ENCODE data around the gene INSRR. TPM values are rescaled to one million over a fixed set of nuclear protein-coding genes. Genes with fewer than 3 reads are reported as not detected.

INSRR gene
- total RNA-seq, 1 experiment from 2014 or later = not detected

GRCh38 chr1:156876281-156876680 is 17.4 kb upstream of the INSRR start:
- Mint-ChIP-seq H3K4me1 (ENCODE audit: insufficient read depth, unreplicated experiment) (no peaks in the 10 kb centered on the region), H3K36me3 (ENCODE audit: insufficient read depth, unreplicated experiment) (no peaks in the 10 kb centered on the region), H3K4me3 (ENCODE audit: unreplicated experiment) (no peak overlapping the region), H3K27me3 (ENCODE audit: insufficient read depth, unreplicated experiment) (peaks cover 38% of the 10 kb centered on the region), H3K27ac (ENCODE audit: low read depth, unreplicated experiment) (no peak overlapping the region), H3K9me3 (ENCODE audit: unreplicated experiment) (no peaks in the 10 kb centered on the region)
- no TSS peak for BruUV-seq (replicated peaks)
- no peak for DNase-seq (ENCODE audit: unreplicated experiment)
- TF ChIP-seq CTCF (IDR thresholded peaks at IDR 0.05; ENCODE audit: unreplicated experiment) = no peak
- CTCF ChIA-PET = interaction anchor here (0.5 to 12.4 kb wide), 8 partner anchors 11 to 186 kb away, joined by 3 to 114 read pairs (median 5); partner anchors contain the start of genes NTRK1 and PEAR1
- intact Hi-C loops (cut with micrococcal nuclease) = no loop called here
- POLR2A ChIA-PET = no interaction called here

GRCh38 chr1:156875341-156875615 is 16.4 kb upstream of the INSRR start:
- intact Hi-C loops (cut with micrococcal nuclease) = no loop called here
- Mint-ChIP-seq H3K36me3 (ENCODE audit: insufficient read depth, unreplicated experiment) (no peaks in the 10 kb centered on the region), H3K4me1 (ENCODE audit: insufficient read depth, unreplicated experiment) (peaks cover 9% of the 10 kb centered on the region), H3K9me3 (ENCODE audit: unreplicated experiment) (no peaks in the 10 kb centered on the region), H3K27me3 (ENCODE audit: insufficient read depth, unreplicated experiment) (peaks cover 28% of the 10 kb centered on the region), H3K4me3 (ENCODE audit: unreplicated experiment) (no peak overlapping the region), H3K27ac (ENCODE audit: low read depth, unreplicated experiment) (no peak overlapping the region)
- no TSS peak for BruUV-seq (replicated peaks)
- DNase-seq (ENCODE audit: unreplicated experiment) = no peak
- no peak for TF ChIP-seq CTCF (IDR thresholded peaks at IDR 0.05; ENCODE audit: unreplicated experiment)
- ChIA-PET CTCF (interaction anchor here (0.6 to 12.4 kb wide), 5 partner anchors 12 to 429 kb away, joined by 3 to 114 read pairs (median 5); partner anchors contain the start of genes NTRK1 and PEAR1), POLR2A (interaction anchor here (0.6 to 1.0 kb wide), 2 partner anchors 34 to 423 kb away, joined by 3 read pairs; no protein-coding TSS in a partner anchor)

- no TSS peak for BruUV-seq (replicated peaks)
- peaks cover 22% of the 10 kb centered on the region for H3K27me3 Mint-ChIP-seq (ENCODE audit: insufficient read depth, unreplicated experiment)
Measured at GRCh38 chr1:156874572-156875340, 15.8 kb upstream of the INSRR start.

More at GRCh38 chr1:156874572-156875340, 15.8 kb upstream of the INSRR start:
- TF ChIP-seq CTCF (IDR thresholded peaks at IDR 0.05; ENCODE audit: unreplicated experiment) = no peak
- Mint-ChIP-seq H3K36me3 (ENCODE audit: insufficient read depth, unreplicated experiment) (no peaks in the 10 kb centered on the region), H3K4me3 (ENCODE audit: unreplicated experiment) (no peak overlapping the region), H3K4me1 (ENCODE audit: insufficient read depth, unreplicated experiment) (peaks cover 13% of the 10 kb centered on the region), H3K27ac (ENCODE audit: low read depth, unreplicated experiment) (no peak overlapping the region), H3K9me3 (ENCODE audit: unreplicated experiment) (no peaks in the 10 kb centered on the region)
- POLR2A ChIA-PET = interaction anchor here (0.6 to 1.0 kb wide), 3 partner anchors 33 to 422 kb away, joined by 3 to 5 read pairs (median 3); no protein-coding TSS in a partner anchor
- DNase-seq (ENCODE audit: unreplicated experiment) = no peak
- intact Hi-C loops (cut with micrococcal nuclease) = no loop called here
- CTCF ChIA-PET = interaction anchor here (0.6 to 12.4 kb wide), 6 partner anchors 15 to 213 kb away, joined by 3 to 114 read pairs (median 6); partner anchors contain the start of genes NTRK1 and PEAR1
